Endometrial microvascular endothelial cells (primary cell): ENCODE results near the gene CCKAR. TPM values are rescaled to one million over a fixed set of nuclear protein-coding genes. Genes with fewer than 3 reads are reported as not detected.

Source experiments
- in situ Hi-C: cut with HindIII; loops from 2 replicates; pipeline ENCODE4 v1.10.0; 2017; ENCODE audit warnings: low sequenced_read_pairs, low pct_unique_long_range_greater_than_20kb; ENCODE audit errors: inconsistent ontology term
- total RNA-seq: library from RNA; depleted of rRNA; stranded (reverse); fragments of >200 nt; gene quantifications from one replicate; pipeline ENCODE4 v1.2.3, GENCODE V29; 2015; ENCODE audit errors: inconsistent ontology term

Gene CCKAR
- total RNA-seq, 1 donor from 2014 or later = not detected

GRCh38 chr4:26496207-26496783, 6.0 kb upstream of the CCKAR start:
- in situ Hi-C loops = no loop called here

DNA sequence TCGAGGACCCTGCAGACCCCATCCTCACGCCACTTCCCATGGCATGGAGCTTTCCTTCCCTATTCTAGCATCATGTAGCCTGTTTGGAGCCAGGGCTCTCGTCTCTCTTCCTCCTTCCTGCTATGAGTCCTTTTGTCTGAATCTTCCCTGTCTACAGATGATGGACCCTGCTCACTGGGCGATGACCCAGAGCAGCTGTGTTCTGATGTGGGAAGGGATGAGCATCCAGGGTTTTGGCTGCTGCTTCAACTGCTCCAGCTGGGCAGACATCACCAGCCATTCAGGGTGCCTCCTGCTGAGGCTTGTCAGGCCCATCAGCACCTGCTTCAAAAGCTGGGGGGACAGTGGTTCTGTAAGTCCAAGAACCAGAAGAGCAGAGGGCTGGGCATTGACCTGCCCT, 3.2 kb upstream of the CCKAR start:
- in situ Hi-C loops = no loop called here

- in situ Hi-C loops = no loop called here
Observed at GRCh38 chr4:26491449-26492170, 1.3 kb upstream of the CCKAR start.

DNA sequence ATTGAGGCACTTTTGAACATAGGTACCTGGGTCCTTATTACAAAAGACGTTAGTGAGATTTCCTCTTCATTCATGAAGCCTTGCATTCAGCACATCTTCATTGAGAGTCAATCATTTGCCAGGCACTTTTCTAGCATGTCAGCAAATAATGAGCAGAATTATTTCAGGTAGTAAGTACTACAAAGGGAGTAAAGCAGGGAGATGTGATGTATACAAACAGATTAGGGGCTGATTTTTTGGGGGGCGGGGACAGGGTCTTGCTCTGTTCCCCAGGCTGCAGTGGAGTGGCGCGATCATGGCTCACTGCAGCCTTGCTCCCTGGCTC, 638 bp upstream of the CCKAR start:
- in situ Hi-C loops = no loop called here

DNA sequence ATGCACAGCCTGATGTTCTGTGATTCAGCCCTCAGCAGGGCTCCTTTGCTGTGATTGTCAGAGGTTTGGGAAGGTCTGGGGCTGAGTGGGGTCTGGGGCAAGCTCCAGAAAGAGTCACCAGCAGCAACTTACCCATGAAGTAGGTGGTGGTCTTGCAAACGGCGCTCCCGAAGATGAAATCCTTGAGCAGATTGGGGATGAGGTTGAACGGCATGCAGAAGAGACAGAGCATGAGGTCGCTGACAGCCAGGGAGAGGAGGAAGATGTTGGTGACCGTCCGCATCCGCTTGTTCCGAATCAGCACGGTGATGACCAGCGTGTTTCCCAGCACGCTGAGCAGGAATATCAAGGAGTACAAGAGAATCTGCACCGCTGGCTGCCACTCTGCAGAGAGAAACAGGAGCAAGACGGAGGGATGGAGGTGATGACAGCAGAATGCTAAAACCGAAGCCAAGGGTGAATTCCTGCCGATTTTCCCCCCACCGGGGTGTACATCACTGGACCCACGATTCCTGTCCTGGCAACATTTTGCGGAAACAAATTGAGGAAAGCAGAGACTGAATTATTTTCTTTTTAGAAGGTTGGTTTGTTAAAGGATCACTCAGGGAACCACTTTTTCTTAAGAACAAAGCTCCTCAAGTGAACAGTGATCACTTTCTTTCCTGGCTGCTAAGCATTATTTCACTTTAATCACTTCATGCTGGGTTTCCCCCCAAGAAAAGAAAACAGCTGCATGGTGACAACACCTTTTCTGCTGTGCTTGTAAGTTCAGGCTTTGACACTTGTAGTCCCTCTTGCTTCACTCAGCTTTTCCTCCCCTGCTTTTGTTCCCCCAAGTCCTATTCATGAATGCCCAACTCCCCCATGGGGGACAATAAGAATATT, 941 bp downstream of the CCKAR start:
- in situ Hi-C loops = no loop called here

GRCh38 chr4:26485684-26486083, 4.6 kb downstream of the CCKAR start:
- in situ Hi-C loops = no loop called here

DNA sequence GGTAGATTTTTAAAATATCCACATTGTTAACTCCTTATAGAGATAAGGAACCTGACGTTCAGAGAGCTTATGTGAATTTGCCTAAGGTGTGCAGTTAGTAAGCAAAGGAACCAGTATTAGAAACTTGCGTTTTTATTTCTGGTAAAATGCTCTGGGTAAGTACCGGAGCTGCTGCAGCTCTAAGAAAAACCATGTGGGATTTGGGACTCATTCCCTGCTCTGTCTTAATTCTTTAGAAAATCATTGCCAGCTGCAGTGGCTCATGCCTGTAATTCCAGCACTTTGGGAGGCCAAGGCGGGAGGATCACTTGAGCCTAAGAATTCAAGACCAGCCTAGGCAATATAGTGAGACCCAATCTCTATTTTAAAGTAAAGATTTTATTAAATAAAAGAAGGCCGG, 5.8 kb downstream of the CCKAR start:
- in situ Hi-C loops = no loop called here

DNA sequence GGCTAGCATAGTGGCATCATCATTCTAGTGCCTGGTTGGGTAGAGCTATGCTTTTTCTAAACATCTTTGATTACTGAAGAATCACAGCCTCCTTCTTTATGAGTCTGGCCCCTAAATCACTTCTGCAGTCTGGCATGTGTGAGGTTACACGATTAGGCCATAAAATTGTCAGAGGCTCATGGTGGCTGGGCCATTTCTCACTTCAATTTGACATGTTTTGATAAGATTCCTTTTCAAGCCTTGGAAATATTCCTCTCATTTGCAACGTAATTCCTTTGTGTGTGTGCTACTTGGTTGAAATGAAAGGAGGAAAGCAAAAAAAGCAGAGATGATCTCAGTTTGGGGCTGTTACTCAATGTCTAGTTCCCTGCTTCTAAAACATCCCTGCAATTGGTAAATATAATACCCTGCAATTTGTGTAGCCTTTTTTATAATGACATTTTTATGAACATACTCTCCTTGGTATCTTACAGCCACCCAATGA, 6.2 kb downstream of the CCKAR start:
- in situ Hi-C loops = no loop called here

- in situ Hi-C loops = no loop called here
Observed at GRCh38 chr4:26482508-26483462, 7.5 kb downstream of the CCKAR start.

DNA sequence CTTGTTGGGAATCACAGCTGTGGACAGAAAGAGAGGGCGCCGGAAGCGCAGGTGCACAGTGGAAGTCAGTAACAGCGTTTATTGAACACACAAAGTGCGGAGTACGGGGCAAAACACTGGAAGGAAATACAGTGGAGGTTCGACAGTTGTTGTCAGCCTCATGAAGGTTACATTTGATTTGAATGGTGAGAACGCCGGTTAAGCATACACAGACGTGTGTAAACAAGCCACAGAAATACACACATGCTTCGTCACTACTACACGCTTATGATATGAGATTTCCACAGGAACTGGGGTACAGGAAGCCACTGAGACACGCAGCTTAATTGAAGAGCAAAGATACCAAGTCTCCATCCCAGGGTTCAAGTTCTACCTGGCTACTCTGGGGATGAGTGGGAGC, 12.0 kb downstream of the CCKAR start:
- in situ Hi-C loops = no loop called here

GRCh38 chr4:26476545-26476944, 13.7 kb downstream of the CCKAR start:
- in situ Hi-C loops = no loop called here

DNA sequence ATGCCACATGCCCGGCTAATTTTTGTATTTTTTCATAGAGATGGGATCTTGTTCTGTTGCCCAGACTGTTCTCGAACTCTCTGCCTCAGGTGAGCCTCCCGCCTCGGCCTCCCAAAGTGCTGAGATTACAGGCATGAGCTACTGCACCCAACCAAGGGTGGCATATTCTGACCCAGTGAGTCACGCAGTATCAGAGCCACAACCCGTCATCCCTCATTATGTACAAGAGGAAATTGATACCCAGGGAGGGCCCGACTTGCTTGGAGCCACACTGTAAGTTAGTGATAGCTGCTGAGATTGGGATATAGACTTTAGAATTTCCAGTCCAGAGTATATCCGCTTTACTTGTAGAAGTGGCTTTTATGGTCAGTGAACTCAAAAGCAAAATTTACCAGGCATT, 14.6 kb downstream of the CCKAR start:
- in situ Hi-C loops = no loop called here

- in situ Hi-C loops = no loop called here
Observed at GRCh38 chr4:26474551-26474950, 15.7 kb downstream of the CCKAR start.

DNA sequence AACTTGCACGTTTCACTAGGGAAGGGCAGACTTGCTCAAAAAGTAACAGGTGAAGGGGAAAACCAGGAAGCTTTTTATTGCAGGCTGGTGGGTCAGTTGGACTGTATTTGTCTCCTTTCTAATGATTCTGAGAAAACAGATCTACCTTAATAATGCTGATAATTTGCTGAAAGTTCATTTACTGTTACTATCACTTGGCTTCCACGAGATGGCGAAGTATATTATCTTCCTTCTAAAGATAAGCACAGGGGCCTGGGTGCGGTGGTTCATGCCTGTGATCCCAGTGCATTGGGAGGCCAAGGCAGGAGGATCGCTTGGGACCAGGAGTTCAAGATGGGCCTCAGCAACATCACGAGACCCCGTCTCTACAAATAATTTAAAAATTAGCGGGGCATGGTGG, 16.4 kb downstream of the CCKAR start:
- in situ Hi-C loops = no loop called here

DNA sequence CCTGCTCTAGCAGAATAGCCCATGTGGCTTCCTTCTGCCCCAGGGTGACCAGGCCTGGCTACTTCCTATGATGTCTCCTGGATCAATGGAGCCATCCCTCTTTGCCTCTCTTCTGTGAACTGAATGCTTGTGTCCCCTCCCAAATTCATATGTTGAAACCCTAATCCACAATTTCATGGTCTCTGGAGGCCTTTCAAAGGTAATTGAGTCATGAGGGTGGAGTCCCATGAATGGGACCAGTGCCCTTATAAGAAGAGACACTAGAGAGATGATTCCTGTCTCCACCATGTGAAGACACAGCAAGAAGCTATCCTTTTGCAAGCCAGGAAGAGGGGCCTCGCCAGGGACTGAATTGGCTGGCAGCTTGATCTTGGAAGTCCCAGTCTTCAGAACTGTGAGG, 18.4 kb downstream of the CCKAR start:
- in situ Hi-C loops = no loop called here

- in situ Hi-C loops = no loop called here
Observed at GRCh38 chr4:26468977-26469376, 21.3 kb downstream of the CCKAR start.

GRCh38 chr4:26468283-26468949, 21.9 kb downstream of the CCKAR start:
- in situ Hi-C loops = no loop called here

DNA sequence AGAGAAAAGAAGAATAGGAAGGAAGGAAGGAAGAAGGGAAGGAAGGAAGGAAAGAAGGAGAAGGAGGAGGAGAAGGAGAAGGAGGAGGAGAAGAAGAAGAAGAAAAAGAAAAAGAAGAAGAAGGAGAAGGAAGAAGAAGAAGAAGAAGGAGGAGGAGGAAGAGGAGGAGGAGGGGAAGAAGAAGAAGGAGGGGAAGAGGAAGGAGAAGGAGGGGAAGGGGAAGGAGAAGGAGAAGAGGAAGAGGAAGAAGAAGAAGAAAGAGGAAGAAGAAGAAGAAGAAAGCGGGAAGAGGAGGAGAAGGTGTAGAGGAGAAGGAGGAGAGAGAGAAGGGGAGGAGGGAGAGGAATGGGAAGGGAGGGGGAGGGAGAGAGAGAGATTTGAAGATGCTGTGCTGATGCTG, 22.6 kb downstream of the CCKAR start:
- in situ Hi-C loops = no loop called here
